Measurements from ENCODE around the gene CFAP74. TPM values are rescaled to one million over a fixed set of nuclear protein-coding genes. Genes with fewer than 3 reads are reported as not detected.
"Not testable (repeated sequence)": the region's sequence is repeated elsewhere in the genome, so short reads cannot be mapped to it uniquely, and the experiment has no call there.

Gene CFAP74
- total RNA-seq, 1 donor from 2014 or later: not detected

DNA sequence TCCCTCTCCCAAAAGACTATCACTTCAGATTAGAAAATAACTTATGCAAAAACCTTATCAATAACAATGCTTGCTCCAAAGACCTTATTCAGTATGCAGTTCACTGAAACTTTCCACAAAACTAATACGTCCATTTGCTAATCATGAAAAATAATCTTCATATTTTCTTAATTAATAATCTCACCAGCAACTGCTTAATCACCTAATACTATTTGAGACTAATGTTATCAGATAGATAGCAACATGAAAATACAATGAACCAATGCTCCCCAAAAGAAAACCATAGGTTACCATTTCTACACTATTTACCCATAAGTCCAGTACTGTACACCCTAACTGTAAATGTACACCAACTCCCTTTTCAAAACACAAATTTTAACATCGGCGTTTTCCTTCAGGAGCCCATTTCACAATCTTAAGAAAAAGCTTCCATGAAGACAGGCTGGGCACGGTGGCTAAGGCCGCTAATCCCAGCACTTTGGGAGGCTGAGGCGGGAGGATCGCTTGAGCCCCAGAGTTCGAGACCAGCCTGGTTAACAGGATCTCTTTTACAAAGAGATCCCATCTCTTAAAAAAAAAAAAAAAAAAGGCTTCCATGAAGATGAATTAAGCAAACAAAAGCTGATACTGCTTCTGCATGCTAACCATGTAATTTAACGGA lies 114.4 kb downstream of the CFAP74 start:
- peak overlapping the region; percentile 88 for H3K4me3 ChIP-seq (ENCODE audit: low read depth, low read length)
- TF ChIP-seq, protein P1, sequence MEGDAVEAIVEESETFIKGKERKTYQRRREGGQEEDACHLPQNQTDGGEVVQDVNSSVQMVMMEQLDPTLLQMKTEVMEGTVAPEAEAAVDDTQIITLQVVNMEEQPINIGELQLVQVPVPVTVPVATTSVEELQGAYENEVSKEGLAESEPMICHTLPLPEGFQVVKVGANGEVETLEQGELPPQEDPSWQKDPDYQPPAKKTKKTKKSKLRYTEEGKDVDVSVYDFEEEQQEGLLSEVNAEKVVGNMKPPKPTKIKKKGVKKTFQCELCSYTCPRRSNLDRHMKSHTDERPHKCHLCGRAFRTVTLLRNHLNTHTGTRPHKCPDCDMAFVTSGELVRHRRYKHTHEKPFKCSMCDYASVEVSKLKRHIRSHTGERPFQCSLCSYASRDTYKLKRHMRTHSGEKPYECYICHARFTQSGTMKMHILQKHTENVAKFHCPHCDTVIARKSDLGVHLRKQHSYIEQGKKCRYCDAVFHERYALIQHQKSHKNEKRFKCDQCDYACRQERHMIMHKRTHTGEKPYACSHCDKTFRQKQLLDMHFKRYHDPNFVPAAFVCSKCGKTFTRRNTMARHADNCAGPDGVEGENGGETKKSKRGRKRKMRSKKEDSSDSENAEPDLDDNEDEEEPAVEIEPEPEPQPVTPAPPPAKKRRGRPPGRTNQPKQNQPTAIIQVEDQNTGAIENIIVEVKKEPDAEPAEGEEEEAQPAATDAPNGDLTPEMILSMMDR (conservative IDR thresholded peaks at IDR 0.05; ENCODE audit: low read depth, low read length): no peak
- no peak for DNase-seq (ENCODE audit: low read depth)

DNA sequence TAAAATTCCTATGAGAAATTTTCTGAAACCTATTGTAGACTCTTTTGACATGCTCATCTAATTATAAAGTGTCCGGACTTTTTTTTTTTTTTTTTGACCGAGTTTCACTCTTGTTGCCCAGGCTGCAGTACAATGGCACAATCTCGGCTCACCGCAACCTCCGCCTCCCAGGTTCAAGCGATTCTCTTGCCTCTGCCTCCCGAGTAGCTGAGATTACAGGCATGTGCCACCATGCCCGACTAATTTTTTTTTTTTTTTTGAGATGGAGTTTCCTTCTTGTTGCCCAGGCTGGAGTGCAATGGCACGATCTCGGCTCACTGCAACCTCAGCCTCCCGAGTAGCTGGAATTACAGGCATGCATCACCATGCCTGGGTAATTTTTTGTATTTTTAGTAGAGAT lies 119.7 kb downstream of the CFAP74 start:
- not testable (repeated sequence) for H3K4me3 ChIP-seq (ENCODE audit: low read depth, low read length); DNase-seq (ENCODE audit: low read depth)

DNA sequence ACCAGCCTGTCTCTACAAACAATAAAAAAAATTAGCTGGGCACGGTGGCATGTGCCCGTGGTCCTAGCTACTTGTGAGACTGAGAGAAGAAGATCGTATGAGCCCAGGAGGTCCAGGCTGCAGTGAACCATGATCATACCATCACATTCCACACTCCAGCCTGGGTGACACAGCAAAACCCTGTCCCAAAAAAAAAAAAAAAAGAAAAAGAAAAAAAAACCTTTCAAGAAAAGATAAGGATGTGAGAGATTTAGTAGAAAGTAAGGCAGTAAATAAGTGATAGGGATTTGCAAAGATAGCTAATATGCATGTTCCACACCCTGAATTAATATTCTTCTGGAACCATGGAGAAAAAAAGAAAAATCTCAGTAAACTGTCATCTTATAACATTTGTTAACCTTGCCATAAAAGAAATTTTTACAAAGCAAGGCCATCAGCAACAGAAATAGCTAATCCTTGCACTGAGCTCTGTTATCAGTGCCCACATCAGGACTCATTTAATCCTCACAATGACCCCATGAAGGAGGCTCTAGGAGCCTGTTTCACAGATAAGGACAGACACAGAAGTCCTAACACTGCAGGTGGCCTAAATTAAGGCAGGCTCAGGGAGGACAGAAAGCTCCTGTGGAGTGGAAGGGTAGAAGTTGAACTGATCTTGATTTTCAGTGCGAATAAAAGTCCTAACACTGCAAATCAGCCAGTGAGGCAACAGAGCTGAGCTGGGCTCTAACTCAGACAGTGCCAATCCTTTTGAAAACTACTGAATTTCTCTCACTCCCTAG lies 120.3 kb downstream of the CFAP74 start:
- no peak for DNase-seq (ENCODE audit: low read depth)
- H3K4me3 ChIP-seq (ENCODE audit: low read depth, low read length): no peak overlapping the region
- TF ChIP-seq, protein P1 (conservative IDR thresholded peaks at IDR 0.05; ENCODE audit: low read depth, low read length): no peak

DNA sequence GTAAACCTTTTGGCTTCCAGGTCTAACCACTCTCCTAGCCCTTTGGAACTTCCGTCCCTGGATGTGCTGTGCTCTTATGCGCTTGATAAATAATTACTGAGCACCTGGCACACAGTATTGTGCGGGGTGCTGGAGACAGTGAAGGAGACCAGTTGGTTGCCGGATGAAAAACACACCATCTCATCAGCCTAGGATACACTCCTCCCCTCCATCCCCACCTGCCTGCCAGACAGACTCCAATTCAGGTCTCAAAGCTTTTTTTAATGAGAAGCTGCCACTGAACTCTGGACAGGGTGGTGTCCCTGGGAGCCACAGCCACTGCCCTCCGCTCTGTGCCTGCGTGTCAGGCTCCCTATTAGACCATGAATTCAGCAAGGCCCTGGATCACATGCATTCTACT lies 121.9 kb downstream of the CFAP74 start:
- H3K4me3 ChIP-seq (ENCODE audit: low read depth, low read length): no peak overlapping the region
- TF ChIP-seq, protein P1 (conservative IDR thresholded peaks at IDR 0.05; ENCODE audit: low read depth, low read length): no peak
- no peak for DNase-seq (ENCODE audit: low read depth)

DNA sequence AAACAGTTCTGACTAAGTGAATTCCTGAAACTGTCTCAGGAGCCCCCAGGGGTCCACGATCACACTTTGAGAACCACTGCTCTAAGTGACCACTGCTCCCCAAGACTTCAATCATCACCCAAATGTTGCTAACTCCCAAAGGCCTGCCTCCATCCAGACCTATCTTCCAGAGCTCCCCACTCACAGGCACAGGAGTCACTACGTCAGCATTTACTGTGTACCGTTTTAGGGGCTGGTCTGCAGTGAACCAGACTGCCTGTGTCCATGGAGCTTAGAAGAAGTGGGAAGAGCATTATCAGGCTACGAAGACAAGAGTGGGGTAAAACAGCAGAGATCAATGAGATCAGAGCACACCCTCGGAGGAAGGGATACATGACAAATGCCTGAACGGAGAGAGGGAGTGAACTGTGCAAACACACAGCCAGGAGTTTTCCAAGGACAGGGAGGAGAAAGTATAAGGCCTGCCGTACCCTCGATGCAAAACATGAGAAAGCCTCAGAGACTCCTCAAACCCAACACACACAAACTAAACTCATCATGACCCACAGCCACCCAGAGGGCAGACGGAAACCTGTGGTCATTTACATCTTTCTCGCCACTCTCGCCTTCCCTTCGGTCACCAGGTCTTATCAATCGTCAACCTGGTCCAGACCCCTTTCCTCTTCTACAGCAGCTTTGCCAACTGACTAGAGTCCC lies 122.8 kb downstream of the CFAP74 start:
- TF ChIP-seq, protein P1 (conservative IDR thresholded peaks at IDR 0.05; ENCODE audit: low read depth, low read length): no peak
- H3K4me3 ChIP-seq (ENCODE audit: low read depth, low read length): no peak overlapping the region
- DNase-seq (ENCODE audit: low read depth): no peak

DNA sequence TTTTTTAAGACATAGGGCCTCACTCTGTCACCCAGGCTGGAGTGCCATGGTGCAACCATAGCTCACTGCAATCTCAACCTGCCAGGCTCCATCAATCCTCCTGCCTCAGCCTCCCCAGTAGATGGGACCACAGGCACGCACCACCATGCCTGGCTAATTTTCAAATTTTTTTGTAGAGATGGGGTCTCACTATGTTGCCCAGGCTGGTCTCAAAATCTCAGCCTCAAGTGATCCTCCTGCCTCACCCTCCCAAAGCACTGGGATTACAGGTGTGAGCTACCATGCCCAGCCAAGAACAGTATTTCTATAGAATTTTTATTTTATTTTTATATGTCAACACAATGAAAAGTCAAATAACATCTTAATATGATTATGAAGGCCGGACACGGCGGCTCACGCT lies 123.6 kb downstream of the CFAP74 start:
- DNase-seq (ENCODE audit: low read depth): no peak
- TF ChIP-seq, protein P1 (conservative IDR thresholded peaks at IDR 0.05; ENCODE audit: low read depth, low read length): no peak
- H3K4me3 ChIP-seq (ENCODE audit: low read depth, low read length): no peak overlapping the region

DNA sequence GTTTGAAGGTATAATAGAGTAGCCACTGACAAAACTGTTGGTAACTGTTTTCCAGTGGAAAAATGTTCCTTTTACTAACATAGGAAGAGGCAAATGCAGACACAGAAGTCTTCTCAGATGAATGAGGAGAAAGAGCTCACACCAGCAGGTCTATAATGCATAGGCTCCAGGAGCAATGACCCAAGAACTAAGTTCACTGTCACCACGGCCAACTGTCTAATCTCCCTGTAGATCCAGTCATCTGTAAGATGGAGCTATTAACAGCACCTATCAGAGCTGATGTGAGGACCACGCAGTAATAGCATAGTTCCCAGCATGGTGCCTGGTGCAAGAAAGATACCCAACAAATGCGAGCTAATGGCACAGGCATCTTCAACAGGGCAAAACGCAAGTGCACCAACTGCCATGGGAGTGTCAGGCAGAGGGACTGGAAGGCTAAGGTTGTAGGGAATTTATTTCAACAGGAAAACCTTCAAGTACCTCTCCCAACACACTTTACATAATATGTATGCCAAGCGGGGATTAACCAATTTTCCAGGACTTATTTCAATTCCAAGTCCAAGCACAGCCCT lies 125.6 kb downstream of the CFAP74 start:
- TF ChIP-seq, protein P1 (conservative IDR thresholded peaks at IDR 0.05; ENCODE audit: low read depth, low read length): no peak
- no peak overlapping the region for H3K4me3 ChIP-seq (ENCODE audit: low read depth, low read length)
- DNase-seq (ENCODE audit: low read depth): no peak

All from epithelial cell of proximal tubule (primary cell).